Neural cell (in vitro differentiated cells): Measurements from ENCODE around the gene TMC7.

Experiments used
- CTCF ChIP-seq: fragments of 450-650 bp; IDR thresholded peaks from 2 replicates; pipeline ENCODE4 v1.5.1; 2014; ENCODE audit warnings: antibody characterized with exemption, mild to moderate bottlenecking, moderate library complexity; ENCODE audit not compliant: poor library complexity, severe bottlenecking
- EP300 ChIP-seq: fragments of 450-650 bp; conservative IDR thresholded peaks from 2 replicates; pipeline ENCODE4 v1.6.1; 2014; ENCODE audit warnings: antibody characterized with exemption, mild to moderate bottlenecking, moderate library complexity; ENCODE audit not compliant: poor library complexity, severe bottlenecking
- EZH2 ChIP-seq: fragments of 200-600, 300-800 bp; shearing (Covaris generic), sonication (generic); IDR thresholded peaks from 2 replicates; pipeline ENCODE4 v1.6.1; 2014; ENCODE audit warnings: antibody characterized with exemption, low read length, borderline replicate concordance, mild to moderate bottlenecking; ENCODE audit not compliant: insufficient read depth, poor library complexity, severe bottlenecking
- POLR2AphosphoS5 ChIP-seq: IDR thresholded peaks from 2 replicates; pipeline ENCODE4 v1.6.1; 2012
- RAD21 ChIP-seq: fragments of 450-650 bp; conservative IDR thresholded peaks from 2 replicates; pipeline ENCODE4 v1.6.1; 2014; ENCODE audit warnings: antibody characterized with exemption, mild to moderate bottlenecking, moderate library complexity
- TAF1 ChIP-seq: IDR thresholded peaks from 2 replicates; pipeline ENCODE4 v1.6.1; 2012; ENCODE audit warnings: low read depth

DNA sequence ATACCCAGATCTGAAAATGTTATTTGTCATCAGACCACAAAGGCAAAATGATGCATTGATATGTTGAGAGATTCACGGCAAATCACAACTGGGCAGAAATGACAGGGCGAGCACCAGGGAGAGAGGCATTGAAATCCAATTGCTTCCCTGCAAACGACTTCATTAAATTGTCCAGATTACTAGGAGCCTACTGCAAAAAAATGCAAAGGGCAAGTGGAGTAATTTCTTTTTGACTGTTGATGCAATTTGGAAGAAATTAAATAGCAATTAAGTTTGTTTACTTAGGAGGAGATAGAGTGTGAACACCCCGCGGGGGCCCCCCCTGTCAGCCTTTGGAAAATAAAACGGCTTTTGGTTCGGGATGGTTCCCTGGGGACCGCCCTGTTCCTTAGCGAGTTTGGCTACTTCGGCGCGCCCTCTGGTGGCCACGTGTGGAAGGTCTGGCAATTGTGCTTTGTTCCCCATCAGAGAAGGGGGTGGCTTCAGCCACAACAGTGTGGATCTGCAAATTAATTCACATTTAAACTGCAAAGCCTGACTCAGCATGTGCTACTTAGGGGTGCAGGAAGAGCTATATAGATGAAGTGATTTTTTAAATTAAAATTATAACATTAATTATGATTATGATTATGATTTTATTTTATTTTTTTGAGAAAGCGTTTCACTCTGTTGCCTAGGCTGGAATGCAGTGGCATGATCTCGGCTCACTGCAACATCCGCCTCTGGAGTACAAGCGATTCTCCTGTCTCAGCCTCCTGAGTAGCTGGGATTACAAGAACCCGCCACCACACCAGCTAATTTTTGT lies 14.5 kb upstream of the TMC7 start:
- peak; percentile 83 for TF ChIP-seq RAD21
- peak; percentile 91 for TF ChIP-seq CTCF
- TF ChIP-seq TAF1: no peak
- TF ChIP-seq EP300: no peak
- TF ChIP-seq EZH2: no peak
- TF ChIP-seq POLR2AphosphoS5: peak; percentile 15
